Thyroid gland (tissue), 4 donors: Measurements from ENCODE around the gene RGCC.

ENCODE experiments used
- CTCF ChIP-seq, 6 experiments: fragments of 200-600 bp in 3 of 6; fragments of 450-650 bp in 3 of 6; sonication (generic) in 3 of 6; IDR thresholded peaks; one replicate each; pipeline ENCODE4 v1.5.1; 2016 to 2019; ENCODE audit warnings: antibody characterized with exemption in 6 of 6, mild to moderate bottlenecking in 2 of 6, inconsistent platforms in 1 of 6, moderate library complexity in 1 of 6
- POLR2A ChIP-seq, 2 donors: fragments of 450-650 bp; IDR thresholded peaks; one replicate each; pipeline ENCODE4 v1.6.1; 2017; ENCODE audit warnings: antibody characterized with exemption in 2 of 2, mild to moderate bottlenecking in 2 of 2, moderate library complexity in 1 of 2

GRCh38 chr13:41418731-41419130, 38.6 kb upstream of the RGCC start:
- TF ChIP-seq CTCF (IDR thresholded peaks at IDR 0.05) (no peak), POLR2A (IDR thresholded peaks at IDR 0.05) (no peak)
